ENCODE data around the gene KY. TPM values are rescaled to one million over a fixed set of nuclear protein-coding genes. Genes with fewer than 3 reads are reported as not detected.
A peak's percentile ranks its signal among the peaks of the same experiment; 100 is the strongest.

The KY gene
- total RNA-seq (2014; rRNA removed; shearing (Covaris generic)) (not detected in 2 replicates), polyA plus RNA-seq (2016; fragmentation: Nextera tagmentation; extraction: Ambion mirVana) (not detected in 2 replicates)
- long read RNA-seq, result 0 reads

- Histone ChIP-seq H3K27me3 (ENCODE audit: insufficient read depth) (peaks cover 100% of the 10 kb centered on the region), H3K27ac (ENCODE audit: low read depth) (no peak within 1 kb of the TSS), H3K4me2 (peak within 1 kb of the TSS; percentile 87), H3K36me3 (ENCODE audit: insufficient read depth) (no peaks in the 10 kb centered on the region), H3K4me1 (ENCODE audit: insufficient read depth) (peaks cover 6% of the 10 kb centered on the region; the same call in 1 of the 2 replicates), H3K79me2 (replicated peaks; ENCODE audit: insufficient read depth) (no peaks in the 10 kb centered on the region), H3K9me2 (ENCODE audit: insufficient read depth) (no peaks in the 10 kb centered on the region), H3F3A (replicated peaks; ENCODE audit: low read depth) (no peaks in the 10 kb centered on the region; the same call in 1 of the 2 replicates), H2AFZ (peak within 1 kb of the TSS; percentile 80), H3K4me3 (peak within 1 kb of the TSS; percentile 59), H4K20me1 (replicated peaks; ENCODE audit: insufficient read depth) (peaks cover 5% of the 10 kb centered on the region)
- ATAC-seq, result peak; percentile 88
- DNase-seq (ENCODE audit: low spot score), result peak; percentile 77
- peaks cover 7% of the 10 kb centered on the region; the same call in 2 of the 3 replicates for H3K4me1 Mint-ChIP-seq
- peaks cover 84% of the 10 kb centered on the region for H3K27me3 Mint-ChIP-seq (ENCODE audit: insufficient read depth, low read depth, poor library complexity)
- no peaks in the 10 kb centered on the region for H3K9me3 Mint-ChIP-seq
- peak within 1 kb of the TSS; percentile 71 for H3K4me3 Mint-ChIP-seq
- H3K27ac Mint-ChIP-seq, result no peak within 1 kb of the TSS
- no peaks in the 10 kb centered on the region for H3K36me3 Mint-ChIP-seq (ENCODE audit: low read depth)
- no peak for TF ChIP-seq JUNB (IDR thresholded peaks at IDR 0.05; ENCODE audit: unreplicated experiment)
- TF ChIP-seq NANOG (IDR thresholded peaks at IDR 0.05; ENCODE audit: borderline replicate concordance), result no peak
- TF ChIP-seq ZNF462 (CRISPR knock-in tag; IDR thresholded peaks at IDR 0.05), result no peak
- no peak for TF ChIP-seq CREB1 (CRISPR knock-in tag; IDR thresholded peaks at IDR 0.05; ENCODE audit: low read depth)
- TF ChIP-seq POLR2AphosphoS5 (IDR thresholded peaks at IDR 0.05; ENCODE audit: low read depth), result peak; percentile 47
- TF ChIP-seq CTCF (conservative IDR thresholded peaks at IDR 0.05; ENCODE audit: low read depth in 2 of 2), result peak in 1 of 2 experiments; percentile 51; a peak in 2 of 4 replicates
- no peak for TF ChIP-seq EZH2 (IDR thresholded peaks at IDR 0.05; ENCODE audit: low read depth, unreplicated experiment)
- no peak for TF ChIP-seq REST (IDR thresholded peaks at IDR 0.05; ENCODE audit: unreplicated experiment)
- no peak for TF ChIP-seq ZNF331 (CRISPR knock-in tag; IDR thresholded peaks at IDR 0.05; ENCODE audit: low read depth)
- TF ChIP-seq EZH2phosphoT487 (IDR thresholded peaks at IDR 0.05; ENCODE audit: unreplicated experiment), result no peak
- no peak for TF ChIP-seq ETS1 (IDR thresholded peaks at IDR 0.05)
- no peak for TF ChIP-seq ZNF114 (CRISPR knock-in tag; IDR thresholded peaks at IDR 0.05)
- TF ChIP-seq STAT1 (IDR thresholded peaks at IDR 0.05; ENCODE audit: unreplicated experiment), result no peak
Measured at GRCh38 chr3:134650431-134651346, at the start of gene KY. Gene KY, minus strand, starts transcription at chr3:134651022. Its CDS starts 62 bp downstream, at chr3:134650960.

Measured in GM23338 (cell line).